GM12865 (cell line): ENCODE data around the gene LGALS16.
"Not testable (repeated sequence)": the region's sequence is repeated elsewhere in the genome, so short reads cannot be mapped to it uniquely, and the experiment has no call there.

ENCODE experiments used
- DNase-seq: peaks from one replicate; pipeline ENCODE4 v3.0.0; 2010; ENCODE audit warnings: low read depth
- H3K4me3 ChIP-seq: 2 replicates; pipeline ENCODE4 v1.5.1; 2011; ENCODE audit warnings: mild to moderate bottlenecking, low read depth, low read length, control low read depth
- CTCF ChIP-seq: IDR thresholded peaks from 2 replicates; pipeline ENCODE4 v1.5.1; 2011; ENCODE audit warnings: low read length, control low read depth, low read depth, inconsistent platforms; ENCODE audit not compliant: insufficient read depth; ENCODE audit errors: missing control alignments

Gene LGALS16, protein sequence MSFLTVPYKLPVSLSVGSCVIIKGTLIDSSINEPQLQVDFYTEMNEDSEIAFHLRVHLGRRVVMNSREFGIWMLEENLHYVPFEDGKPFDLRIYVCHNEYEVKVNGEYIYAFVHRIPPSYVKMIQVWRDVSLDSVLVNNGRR

GRCh38 chr19:39655613-39656012 lies at the start of gene LGALS16:
Gene LGALS16 (plus strand): TSS chr19:39655913. CDS start chr19:39655962, 49 bp downstream.
- no peak for TF ChIP-seq CTCF
- H3K4me3 ChIP-seq = no peak within 1 kb of the TSS
- no peak for DNase-seq

- no peak for DNase-seq
- no peak for TF ChIP-seq CTCF
- H3K4me3 ChIP-seq = no peak overlapping the region
Measured at GRCh38 chr19:39607021-39607420, 48.7 kb upstream of the LGALS16 start.

DNA sequence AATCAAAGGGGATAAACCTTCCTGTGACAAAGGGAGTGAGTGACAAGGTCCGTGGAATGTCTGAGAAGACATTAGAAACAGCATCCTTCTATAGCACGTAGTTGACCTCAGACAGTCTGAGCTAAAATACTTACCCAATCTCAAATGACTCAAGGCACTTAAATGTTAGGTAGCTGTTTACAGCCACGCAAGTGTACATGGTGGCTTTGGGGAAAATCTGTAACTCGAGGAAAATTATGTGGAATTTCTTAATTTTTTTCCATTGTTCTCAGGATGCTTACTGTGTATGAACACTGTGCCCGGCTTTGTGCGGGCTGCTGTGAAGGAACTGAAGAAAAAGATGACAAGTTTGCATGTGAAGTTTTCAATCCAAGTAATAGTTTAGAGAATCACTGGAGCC lies 48.2 kb upstream of the LGALS16 start:
- DNase-seq = no peak
- no peak for TF ChIP-seq CTCF
- H3K4me3 ChIP-seq = no peak overlapping the region

DNA sequence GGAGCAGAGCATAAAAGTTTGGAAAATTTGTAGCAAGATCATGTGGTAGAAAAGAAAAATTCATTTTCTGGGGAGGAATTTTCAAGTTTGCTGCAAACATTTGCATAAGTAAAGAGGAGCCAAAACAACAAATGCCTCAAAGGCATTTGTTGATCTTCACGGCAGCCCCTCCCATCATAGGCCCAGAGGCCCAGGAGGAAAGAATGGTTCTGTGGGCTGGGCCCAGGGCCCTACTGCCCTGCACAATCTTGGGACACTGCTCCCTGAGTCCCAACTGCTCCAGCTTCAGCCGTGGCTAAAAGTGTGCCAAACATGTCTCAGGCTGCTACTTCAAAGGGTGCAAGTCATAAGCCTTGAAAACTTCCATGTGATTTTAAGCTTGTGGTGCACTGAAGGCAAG lies 42.1 kb upstream of the LGALS16 start:
- no peak overlapping the region for H3K4me3 ChIP-seq
- TF ChIP-seq CTCF = no peak
- DNase-seq = no peak

DNA sequence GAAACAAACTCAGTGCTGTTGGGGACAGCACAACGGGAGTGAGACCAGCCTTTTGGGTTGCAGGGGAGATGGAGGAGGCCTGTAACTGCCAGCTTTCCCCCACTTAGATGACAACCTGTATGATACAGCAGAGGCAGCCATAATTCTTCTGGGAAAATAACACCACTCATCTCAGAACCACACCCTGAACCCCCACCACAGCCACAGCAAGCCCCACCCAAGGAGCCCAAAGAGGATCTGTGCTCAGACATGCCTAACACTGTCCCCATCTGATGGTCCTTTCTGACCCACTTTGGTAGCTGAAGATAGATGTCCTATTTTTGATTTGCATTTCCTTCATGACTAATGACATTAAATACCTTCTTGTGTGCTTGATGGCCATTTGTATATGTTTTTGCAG lies 38.0 kb upstream of the LGALS16 start:
- TF ChIP-seq CTCF = no peak
- H3K4me3 ChIP-seq = no peak overlapping the region
- peak; percentile 1 for DNase-seq

DNA sequence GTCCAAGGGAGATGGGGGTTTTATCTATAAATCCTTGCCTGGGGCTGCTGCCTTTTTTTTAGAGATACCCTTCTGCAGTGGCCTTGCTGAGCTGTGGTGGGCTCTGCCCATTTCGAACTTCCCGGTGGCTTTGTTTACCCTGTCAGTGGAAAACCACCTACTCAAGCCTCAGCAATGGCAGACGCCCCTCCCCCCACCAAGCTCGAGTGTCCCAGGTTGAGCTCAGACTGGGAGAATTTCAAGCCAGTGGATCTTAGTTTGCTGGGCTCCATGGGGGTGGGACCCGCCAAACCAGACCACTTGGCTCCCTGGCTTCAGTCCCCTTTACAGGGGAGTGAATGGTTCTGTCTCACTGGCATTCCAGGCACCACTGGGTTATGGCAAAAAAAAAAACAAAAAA lies 31.8 kb upstream of the LGALS16 start:
- no peak overlapping the region for H3K4me3 ChIP-seq
- DNase-seq = no peak
- TF ChIP-seq CTCF = no peak

GRCh38 chr19:39627631-39628030 lies 28.1 kb upstream of the LGALS16 start:
- peak; percentile 30 for DNase-seq
- not testable (repeated sequence) for H3K4me3 ChIP-seq
